Measurements from ENCODE around the gene UCMA.

The UCMA gene

GRCh38 chr10:13191362-13191761, 42.8 kb downstream of the UCMA start:
- H3K4me3 ChIP-seq (ENCODE audit: low read depth, low read length): no peak overlapping the region
- DNase-seq (ENCODE audit: low read depth): no peak

GRCh38 chr10:13190816-13191215, 43.4 kb downstream of the UCMA start:
- no peak for DNase-seq (ENCODE audit: low read depth)
- no peak overlapping the region for H3K4me3 ChIP-seq (ENCODE audit: low read depth, low read length)

- no peak for DNase-seq (ENCODE audit: low read depth)
- H3K4me3 ChIP-seq (ENCODE audit: low read depth, low read length): no peak overlapping the region
Measured at GRCh38 chr10:13189961-13190360, 44.2 kb downstream of the UCMA start.

DNA sequence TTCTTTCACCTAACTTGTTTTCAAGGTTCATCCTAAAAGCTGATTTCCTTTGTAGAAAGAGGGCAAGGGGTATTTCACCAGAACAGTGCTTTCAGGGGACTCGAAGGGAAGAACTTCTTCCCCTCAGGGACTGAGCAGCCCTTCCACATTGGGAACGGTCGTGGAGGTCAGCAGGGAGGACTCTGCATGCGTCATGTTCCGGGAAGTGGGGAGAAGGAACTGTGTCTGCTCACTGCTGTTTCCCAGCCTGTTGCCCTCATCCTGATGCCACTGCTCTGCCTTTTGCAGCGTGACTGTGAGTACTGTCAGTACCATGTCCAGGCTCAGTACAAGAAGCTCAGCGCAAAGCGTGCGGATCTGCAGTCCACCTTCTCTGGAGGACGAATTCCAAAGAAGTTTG, 45.6 kb downstream of the UCMA start:
- no peak for DNase-seq (ENCODE audit: low read depth)
- no peak overlapping the region for H3K4me3 ChIP-seq (ENCODE audit: low read depth, low read length)

DNA sequence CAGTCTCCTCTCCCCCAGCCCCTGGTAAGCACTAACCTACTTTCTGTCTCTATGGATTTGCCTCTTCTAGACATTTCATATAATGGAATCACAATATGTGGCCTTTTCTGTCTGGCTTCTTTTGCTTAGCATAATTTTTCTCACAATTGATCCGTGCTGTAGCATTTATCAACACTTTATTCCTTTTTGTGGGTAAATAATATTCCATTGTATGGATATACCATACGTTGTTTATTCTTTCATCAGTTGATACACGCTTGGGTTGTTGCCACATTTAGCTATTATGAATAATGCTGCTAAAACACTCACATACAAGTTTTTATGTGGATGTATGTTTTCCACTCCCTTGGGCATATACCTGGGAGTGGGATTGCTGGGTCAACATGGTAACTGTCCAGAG, 47.0 kb downstream of the UCMA start:
- H3K4me3 ChIP-seq (ENCODE audit: low read depth, low read length): no peak overlapping the region
- no peak for DNase-seq (ENCODE audit: low read depth)

DNA sequence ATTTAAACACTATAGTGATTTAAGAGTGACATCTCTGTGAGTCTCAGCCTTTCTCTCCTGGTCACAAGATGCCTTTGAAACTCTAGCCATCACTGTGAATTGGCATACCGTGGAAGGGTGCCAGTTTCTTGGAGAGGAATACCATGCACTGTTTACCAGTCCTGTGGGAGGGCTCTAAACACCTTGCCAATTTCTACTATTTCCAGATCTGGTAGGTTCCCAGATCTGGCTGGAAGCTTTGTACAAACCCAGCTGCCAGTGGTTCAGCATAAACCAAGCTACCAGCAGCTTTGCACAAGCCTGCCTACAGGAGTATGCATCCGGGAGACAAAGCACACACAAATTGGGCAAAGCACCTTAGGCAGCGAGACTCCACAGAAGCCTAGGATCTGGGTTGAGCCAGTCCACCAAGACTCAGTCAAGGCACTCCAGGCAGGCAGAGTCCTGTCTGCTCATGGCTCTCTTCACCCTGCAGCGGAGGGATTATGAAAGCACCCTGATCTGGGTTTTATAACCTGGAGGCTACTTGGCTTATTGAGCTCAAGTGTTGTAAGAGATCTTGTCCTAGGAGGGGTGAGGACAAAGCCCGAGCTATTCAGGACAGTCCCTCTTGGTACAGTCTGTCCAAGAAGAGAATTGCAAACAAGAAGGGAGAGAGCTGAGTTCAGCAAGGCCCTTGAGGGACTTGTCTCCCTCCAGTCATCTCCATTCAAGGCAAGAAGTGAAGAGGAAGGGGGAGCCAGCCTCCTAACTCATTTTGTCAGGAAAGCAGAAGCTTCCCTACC, 49.3 kb downstream of the UCMA start:
- no peak overlapping the region for H3K4me3 ChIP-seq (ENCODE audit: low read depth, low read length)
- no peak for DNase-seq (ENCODE audit: low read depth)

- H3K4me3 ChIP-seq (ENCODE audit: low read depth, low read length): no peak overlapping the region
- DNase-seq (ENCODE audit: low read depth): no peak
Measured at GRCh38 chr10:13184276-13184675, 49.9 kb downstream of the UCMA start.

DNA sequence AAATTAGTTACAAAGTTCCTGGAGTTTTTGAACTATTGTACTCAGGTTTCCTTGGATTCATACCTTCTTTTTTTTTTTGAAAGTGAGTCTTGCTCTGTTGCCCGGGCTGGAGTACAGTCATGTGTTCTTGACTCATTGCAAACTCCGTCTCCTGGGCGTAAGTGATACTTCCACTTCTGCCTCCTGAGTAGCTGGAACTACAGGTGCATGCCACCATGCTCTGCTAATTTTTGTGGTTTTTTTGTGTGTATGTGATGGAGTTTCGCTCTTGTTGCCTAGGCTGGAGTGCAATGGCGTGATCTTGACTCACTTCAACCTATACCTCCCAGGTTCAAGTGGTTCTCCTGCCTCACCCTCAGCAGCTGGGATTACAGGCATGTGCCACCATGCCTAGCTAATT, 50.5 kb downstream of the UCMA start:
- H3K4me3 ChIP-seq (ENCODE audit: low read depth, low read length): no peak overlapping the region
- no peak for DNase-seq (ENCODE audit: low read depth)

- DNase-seq (ENCODE audit: low read depth): no peak
Measured at GRCh38 chr10:13182424-13182823, 51.8 kb downstream of the UCMA start.

DNA sequence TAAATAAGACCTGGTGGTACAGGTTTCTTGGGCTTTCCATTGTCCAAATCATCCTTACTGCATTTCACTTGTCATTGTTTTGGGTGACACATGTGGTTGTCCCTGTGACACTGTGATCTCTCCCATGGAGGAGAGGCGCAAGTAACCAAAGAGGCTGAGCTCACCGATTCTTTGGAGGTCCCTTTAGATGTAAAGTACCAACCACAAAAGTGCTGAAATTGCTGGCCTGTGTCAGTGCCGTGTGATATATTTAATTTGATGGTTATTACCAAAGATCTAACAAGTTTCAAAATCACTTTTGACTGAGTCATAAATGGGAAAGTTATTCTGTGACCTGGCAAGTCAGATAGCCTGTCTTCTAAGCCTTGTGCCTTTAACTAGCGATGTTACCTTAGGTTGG, 53.4 kb downstream of the UCMA start:
- no peak for DNase-seq (ENCODE audit: low read depth)
- no peak overlapping the region for H3K4me3 ChIP-seq (ENCODE audit: low read depth, low read length)

More at GRCh38 chr10:13182424-13182823, 51.8 kb downstream of the UCMA start:
- H3K4me3 ChIP-seq (ENCODE audit: low read depth, low read length): no peak overlapping the region

- DNase-seq (ENCODE audit: low read depth): no peak
- H3K4me3 ChIP-seq (ENCODE audit: low read depth, low read length): no peak overlapping the region
Measured at GRCh38 chr10:13173616-13174015, 60.6 kb downstream of the UCMA start.
